IMR-90 (cell line): ENCODE results near the gene EPHB1. TPM values are rescaled to one million over a fixed set of nuclear protein-coding genes. Genes with fewer than 3 reads are reported as not detected.

Experiments
- ATAC-seq: fragments of 200-7000 bp; cut with Tn5 transposase; 2 replicates; pipeline ENCODE4 v1.9.1; 2020; ENCODE audit warnings: low read depth, mild to moderate bottlenecking, moderate library complexity
- BruUV-seq: library from RNA; stranded (reverse); fragments of 400-500 nt; replicated peaks from 2 replicates; lab custom pipeline; 2021; lab: Mats Ljungman, UMichigan
- CTCF ChIA-PET: fragments of 300-600 bp; formaldehyde crosslinking; extraction: SDS; loops from one replicate; lab custom pipeline; 2021; ENCODE audit warnings: antibody characterized with exemption; lab: Yijun Ruan, JAX
- POLR2A ChIA-PET: fragments of 300-600 bp; sonication (Branson Sonifier 250); formaldehyde crosslinking; loops from one replicate; lab custom pipeline; 2022; ENCODE audit warnings: antibody characterized with exemption; ENCODE audit not compliant: unreplicated experiment; lab: Charles Lee
- DNase-seq: peaks from one replicate; pipeline ENCODE4 v3.0.0; 2013
- H2AFZ ChIP-seq: replicated peaks from 2 replicates; pipeline ENCODE3; 2013; ENCODE audit warnings: low read length, mild to moderate bottlenecking; ENCODE audit not compliant: poor library complexity
- H2AK5ac ChIP-seq: 2 replicates; pipeline ENCODE4 v1.6.1; 2013; ENCODE audit warnings: low read depth, low read length, inconsistent platforms
- H2AK9ac ChIP-seq: replicated peaks from 2 replicates; pipeline ENCODE3; 2013; ENCODE audit warnings: mild to moderate bottlenecking, low read depth, low read length, moderate library complexity; ENCODE audit not compliant: poor library complexity
- H2BK120ac ChIP-seq: 2 replicates; pipeline ENCODE4 v1.6.1; 2013; ENCODE audit warnings: low read depth, low read length, inconsistent platforms
- H2BK15ac ChIP-seq: 3 replicates; pipeline ENCODE4 v1.6.1; 2013; ENCODE audit warnings: low read depth, low read length, inconsistent platforms
- H2BK20ac ChIP-seq: 2 replicates; pipeline ENCODE4 v1.6.1; 2013; ENCODE audit warnings: low read depth, mild to moderate bottlenecking, inconsistent platforms, low read length, moderate library complexity
- H2BK5ac ChIP-seq: 2 replicates; pipeline ENCODE4 v1.6.1; 2013; ENCODE audit warnings: mild to moderate bottlenecking, low read depth, low read length, inconsistent platforms; ENCODE audit not compliant: poor library complexity, severe bottlenecking
- H3K14ac ChIP-seq: replicated peaks from 2 replicates; pipeline ENCODE4 v1.6.1; 2013; ENCODE audit warnings: low read depth, low read length, inconsistent platforms
- H3K18ac ChIP-seq: 2 replicates; pipeline ENCODE4 v1.6.1; 2013; ENCODE audit warnings: low read depth, low read length, control low read depth
- H3K23ac ChIP-seq: 2 replicates; pipeline ENCODE4 v1.6.1; 2013; ENCODE audit warnings: low read depth, low read length, inconsistent platforms
- H3K27ac ChIP-seq: 2 replicates; pipeline ENCODE4 v1.5.1; 2013; ENCODE audit warnings: mild to moderate bottlenecking, control low read depth, low read length; ENCODE audit not compliant: insufficient read depth
- H3K27me3 ChIP-seq: 2 replicates; pipeline ENCODE4 v1.6.1; 2013; ENCODE audit warnings: low read length; ENCODE audit not compliant: control insufficient read depth, insufficient read depth
- H3K36me3 ChIP-seq: 2 replicates; pipeline ENCODE4 v1.6.1; 2013; ENCODE audit warnings: low read length, mixed read lengths; ENCODE audit not compliant: control insufficient read depth, insufficient read depth
- H3K4ac ChIP-seq: 2 replicates; pipeline ENCODE4 v1.6.1; 2013; ENCODE audit warnings: low read depth, low read length, inconsistent platforms
- H3K4me1 ChIP-seq: 2 replicates; pipeline ENCODE4 v1.6.1; 2013; ENCODE audit warnings: low read length, mixed read lengths; ENCODE audit not compliant: control insufficient read depth, insufficient read depth
- H3K4me2 ChIP-seq: 2 replicates; pipeline ENCODE4 v1.6.1; 2013; ENCODE audit warnings: low read depth, mild to moderate bottlenecking, control low read depth, low read length, moderate library complexity
- H3K4me3 ChIP-seq: 2 replicates; pipeline ENCODE4 v1.5.1; 2013; ENCODE audit warnings: low read depth, mild to moderate bottlenecking, control low read depth, low read length, moderate library complexity; ENCODE audit not compliant: insufficient read depth
- H3K56ac ChIP-seq: 2 replicates; pipeline ENCODE4 v1.6.1; 2013; ENCODE audit warnings: low read length, inconsistent platforms; ENCODE audit not compliant: insufficient read depth; ENCODE audit errors: extremely low read depth
- H3K79me1 ChIP-seq, 2 experiments: 2 replicates each; pipeline ENCODE4 v1.6.1; 2013; ENCODE audit warnings: low read length in 2 of 2, inconsistent platforms in 1 of 2, low read depth in 1 of 2
- H3K9ac ChIP-seq: 2 replicates; pipeline ENCODE4 v1.6.1; 2013; ENCODE audit warnings: low read depth, low read length, control low read depth
- H3K9me1 ChIP-seq: 2 replicates; pipeline ENCODE4 v1.6.1; 2013; ENCODE audit warnings: low read length, inconsistent platforms; ENCODE audit not compliant: insufficient read depth
- H3K9me3 ChIP-seq: 2 replicates; pipeline ENCODE4 v1.6.1; 2013; ENCODE audit warnings: low read length; ENCODE audit not compliant: control insufficient read depth, insufficient read depth
- H4K20me1 ChIP-seq: 2 replicates; pipeline ENCODE4 v1.6.1; 2013; ENCODE audit warnings: low read length, inconsistent platforms; ENCODE audit not compliant: insufficient read depth
- H4K5ac ChIP-seq: 2 replicates; pipeline ENCODE4 v1.6.1; 2013; ENCODE audit warnings: mild to moderate bottlenecking, low read depth, low read length, control low read depth
- H4K8ac ChIP-seq, 2 experiments: 2 replicates each; pipeline ENCODE4 v1.6.1; 2013; ENCODE audit warnings: low read depth in 2 of 2, low read length in 2 of 2, control low read depth in 1 of 2, inconsistent platforms in 1 of 2
- H4K91ac ChIP-seq: 2 replicates; pipeline ENCODE4 v1.6.1; 2013; ENCODE audit warnings: low read depth, low read length, inconsistent platforms; ENCODE audit not compliant: insufficient read depth
- NFE2L2 ChIP-seq: fragments of 150-350 bp; IDR thresholded peaks from 2 replicates; pipeline ENCODE4 v1.6.1; 2016; ENCODE audit warnings: low read depth, mild to moderate bottlenecking, low read length
- RAD21 ChIP-seq: IDR thresholded peaks from 2 replicates; pipeline ENCODE4 v1.6.1; 2012; ENCODE audit warnings: low read length, improper control_type of control experiment
- WGBS, 2 experiments: methylation state at CpG; one replicate each; pipeline versions ENCODE4 v1.1.5 to v1.1.7; 2013; ENCODE audit warnings: missing lambda C conversion rate in 2 of 2; ENCODE audit not compliant: insufficient read length in 1 of 2; ENCODE audit errors: extremely low coverage in 2 of 2; 5-methylcytosine and 5-hydroxymethylcytosine counted together
- dilution Hi-C: fragments of 300-500 bp; cut with HindIII; formaldehyde crosslinking; loops from one replicate; pipeline ENCODE4 v1.14.3; 2018; ENCODE audit warnings: low sequenced_read_pairs; ENCODE audit not compliant: unreplicated experiment
- in situ Hi-C: fragments of 300-500 bp; cut with MboI; formaldehyde crosslinking; loops from 3 replicates; pipeline ENCODE4 v1.14.3; 2019; ENCODE audit warnings: low sequenced_read_pairs, inconsistent platforms, mixed read lengths
- intact Hi-C: fragments of 100-400 bp; cut with micrococcal nuclease; formaldehyde crosslinking; loops from 2 replicates; pipeline ENCODE4 v1.10.0; 2022
- polyA plus RNA-seq, 3 experiments: library from polyadenylated mRNA; depleted of rRNA; stranded (reverse); fragments of >200 nt; gene quantifications; 2 replicates each; pipeline ENCODE4 v1.2.3, GENCODE V29; 2012; ENCODE audit warnings: low replicate concordance in 1 of 3
- total RNA-seq: library from RNA; depleted of rRNA; stranded (reverse); fragments of >200 nt; gene quantifications from 2 replicates; pipeline ENCODE4 v1.2.3, GENCODE V29; 2012

EPHB1 gene
- total and polyA plus RNA-seq, 2 of the 4 experiments (the other 2 are of a cell fraction) = 0.17 to 0.36 TPM

- H2BK20ac ChIP-seq = no peak overlapping the region
- no peaks in the 10 kb centered on the region for H4K20me1 ChIP-seq
- no peak overlapping the region for H3K4me2 ChIP-seq
- H3K27me3 ChIP-seq = no peaks in the 10 kb centered on the region
- BruUV-seq = no TSS peak
- no peak overlapping the region for H4K5ac ChIP-seq
- no peak overlapping the region for H3K14ac ChIP-seq
- no peaks in the 10 kb centered on the region for H3K9me3 ChIP-seq
- no peak overlapping the region for H4K8ac ChIP-seq
- intact Hi-C loops = no loop called here
- no peak overlapping the region for H2AK9ac ChIP-seq
- dilution Hi-C loops = no loop called here
- POLR2A ChIA-PET = no interaction called here
- no peaks in the 10 kb centered on the region for H3K4me1 ChIP-seq
- no peak overlapping the region for H3K9ac ChIP-seq
- no peak overlapping the region for H3K4me3 ChIP-seq
- no peak overlapping the region for H2BK120ac ChIP-seq
- H3K79me1 ChIP-seq = no peaks in the 10 kb centered on the region
- CTCF ChIA-PET = no interaction called here
- DNase-seq (no peak), ATAC-seq (no peak)
- no peak overlapping the region for H3K27ac ChIP-seq
- H4K91ac ChIP-seq = no peak overlapping the region
- H2AFZ ChIP-seq = no peak overlapping the region
- in situ Hi-C loops = no loop called here
- H2AK5ac ChIP-seq = no peak overlapping the region
- H3K56ac ChIP-seq = no peak overlapping the region
- no peak overlapping the region for H2BK5ac ChIP-seq
- no peak overlapping the region for H3K23ac ChIP-seq
- no peak for TF ChIP-seq RAD21
- TF ChIP-seq NFE2L2 = no peak
- H2BK15ac ChIP-seq = no peak overlapping the region
- H3K4ac ChIP-seq = no peak overlapping the region
- WGBS, 2 experiments = no CpG with 5 or more reads among the region's 4 CpGs
- H3K9me1 ChIP-seq = no peaks in the 10 kb centered on the region
- H3K18ac ChIP-seq = no peak overlapping the region
- no peaks in the 10 kb centered on the region for H3K36me3 ChIP-seq
Measured at GRCh38 chr3:134869153-134869726, 74.2 kb downstream of the EPHB1 start.
